ENCODE data around the gene KRTAP26-1. TPM values are rescaled to one million over a fixed set of nuclear protein-coding genes. Genes with fewer than 3 reads are reported as not detected.

Gene KRTAP26-1
- total RNA-seq, 4 donors from 2014 or later: not detected

- no peak for DNase-seq
- intact Hi-C loops (cut with DNase I; ENCODE audit: low total_unique reads): no loop called here
- TF ChIP-seq CTCF (IDR thresholded peaks at IDR 0.05) (no peak), POLR2A (IDR thresholded peaks at IDR 0.05) (no peak)
- Histone ChIP-seq H3K27me3 (no peaks in the 10 kb centered on the region), H3K27ac (no peak overlapping the region), H3K4me1 (no peaks in the 10 kb centered on the region), H3K4me3 (no peak overlapping the region), H3K36me3 (no peaks in the 10 kb centered on the region), H3K9me3 (no peaks in the 10 kb centered on the region)
Observed at GRCh38 chr21:30326390-30326789, 6.3 kb upstream of the KRTAP26-1 start.

GRCh38 chr21:30315701-30316100 is 4.4 kb downstream of the KRTAP26-1 start:
- no peak for DNase-seq
- H3K36me3 ChIP-seq: no peaks in the 10 kb centered on the region
- intact Hi-C loops (cut with DNase I; ENCODE audit: low total_unique reads): no loop called here
- H3K9me3 ChIP-seq: no peaks in the 10 kb centered on the region
- no peak overlapping the region for H3K27ac ChIP-seq
- no peaks in the 10 kb centered on the region for H3K27me3 ChIP-seq
- no peaks in the 10 kb centered on the region for H3K4me1 ChIP-seq
- TF ChIP-seq CTCF (IDR thresholded peaks at IDR 0.05): no peak
- TF ChIP-seq POLR2A (IDR thresholded peaks at IDR 0.05): no peak
- no peak overlapping the region for H3K4me3 ChIP-seq

GRCh38 chr21:30306884-30307283 is 13.2 kb downstream of the KRTAP26-1 start:
- Histone ChIP-seq H3K27me3 (no peaks in the 10 kb centered on the region), H3K27ac (no peak overlapping the region), H3K9me3 (no peaks in the 10 kb centered on the region), H3K4me3 (no peak overlapping the region), H3K36me3 (no peaks in the 10 kb centered on the region), H3K4me1 (no peaks in the 10 kb centered on the region)
- DNase-seq: no peak
- intact Hi-C loops (cut with DNase I; ENCODE audit: low total_unique reads): no loop called here
- TF ChIP-seq POLR2A (IDR thresholded peaks at IDR 0.05) (no peak), CTCF (IDR thresholded peaks at IDR 0.05) (no peak)

- no peaks in the 10 kb centered on the region for H3K4me1 ChIP-seq
- no peak for DNase-seq
- H3K9me3 ChIP-seq: no peaks in the 10 kb centered on the region
- no peak overlapping the region for H3K4me3 ChIP-seq
- no peaks in the 10 kb centered on the region for H3K27me3 ChIP-seq
- intact Hi-C loops (cut with DNase I; ENCODE audit: low total_unique reads): no loop called here
- H3K27ac ChIP-seq: no peak overlapping the region
- TF ChIP-seq POLR2A (IDR thresholded peaks at IDR 0.05) (no peak), CTCF (IDR thresholded peaks at IDR 0.05) (no peak)
- no peaks in the 10 kb centered on the region for H3K36me3 ChIP-seq
Observed at GRCh38 chr21:30305136-30305535, 15.0 kb downstream of the KRTAP26-1 start.

GRCh38 chr21:30289215-30289614 is 30.9 kb downstream of the KRTAP26-1 start, which contains the start of gene KRTAP25-1:
TSS of gene KRTAP25-1 (minus strand) at chr21:30289514. CDS start at chr21:30289490, 24 bp downstream.
- TF ChIP-seq CTCF (IDR thresholded peaks at IDR 0.05) (no peak), POLR2A (IDR thresholded peaks at IDR 0.05) (no peak)
- H3K27ac ChIP-seq: no peak within 1 kb of the TSS
- H3K4me3 ChIP-seq: no peak within 1 kb of the TSS
- no peaks in the 10 kb centered on the region for H3K4me1 ChIP-seq
- no peaks in the 10 kb centered on the region for H3K36me3 ChIP-seq
- H3K9me3 ChIP-seq: no peaks in the 10 kb centered on the region
- DNase-seq: no peak
- no peaks in the 10 kb centered on the region for H3K27me3 ChIP-seq
- intact Hi-C loops (cut with DNase I; ENCODE audit: low total_unique reads): no loop called here
